ENCODE data around the gene TBCE.

The TBCE gene

GRCh38 chr1:235367000-235367908 lies at the start of gene TBCE:
TSS of gene TBCE (plus strand) at chr1:235367427. CDS start at chr1:235380050, 12,623 bp downstream.
- peak within 1 kb of the TSS; percentile 69 for H3K4me3 ChIP-seq (ENCODE audit: low read length)
- no peaks in the 10 kb centered on the region for H3K9me3 ChIP-seq (ENCODE audit: control insufficient read depth, low read depth, low read length)
- no peaks in the 10 kb centered on the region for H3K4me1 ChIP-seq (ENCODE audit: control insufficient read depth, low read depth, low read length)
- H3K36me3 ChIP-seq (ENCODE audit: control insufficient read depth, low read depth, low read length) = no peaks in the 10 kb centered on the region
- H3K27ac ChIP-seq (ENCODE audit: low read length) = peak within 1 kb of the TSS; percentile 2
- peak within 1 kb of the TSS; percentile 68 for H3K9ac ChIP-seq (ENCODE audit: low read length)
- H3K27me3 ChIP-seq (ENCODE audit: control insufficient read depth, insufficient read depth, low read length) = no peaks in the 10 kb centered on the region

DNA sequence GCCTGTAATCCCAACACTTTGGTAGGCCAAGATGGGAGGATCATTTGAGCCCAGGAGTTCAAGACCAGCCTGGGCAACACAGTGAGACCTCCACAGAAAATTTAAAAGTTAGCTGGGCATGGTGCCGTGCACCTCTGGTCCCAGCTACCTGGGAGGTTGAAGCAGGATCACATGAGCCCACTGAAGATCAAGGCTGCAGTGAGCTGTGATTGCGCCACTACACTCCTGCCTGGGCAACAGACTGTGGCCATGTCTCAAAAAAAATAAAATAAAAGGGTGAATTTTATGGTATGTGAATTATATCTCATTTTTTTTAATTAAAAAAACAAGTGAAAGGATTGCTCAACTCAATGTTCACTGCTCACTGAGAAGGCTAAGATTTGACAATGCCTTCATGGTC lies 48.0 kb upstream of the TBCE start:
- Histone ChIP-seq H3K27me3 (ENCODE audit: control insufficient read depth, insufficient read depth, low read length) (no peaks in the 10 kb centered on the region), H3K36me3 (ENCODE audit: control insufficient read depth, low read depth, low read length) (peaks cover 12% of the 10 kb centered on the region), H3K27ac (ENCODE audit: low read length) (no peak overlapping the region), H3K9me3 (ENCODE audit: control insufficient read depth, low read depth, low read length) (no peaks in the 10 kb centered on the region), H3K4me3 (ENCODE audit: low read length) (no peak overlapping the region), H3K4me1 (ENCODE audit: control insufficient read depth, low read depth, low read length) (no peaks in the 10 kb centered on the region), H3K9ac (ENCODE audit: low read length) (no peak overlapping the region)

DNA sequence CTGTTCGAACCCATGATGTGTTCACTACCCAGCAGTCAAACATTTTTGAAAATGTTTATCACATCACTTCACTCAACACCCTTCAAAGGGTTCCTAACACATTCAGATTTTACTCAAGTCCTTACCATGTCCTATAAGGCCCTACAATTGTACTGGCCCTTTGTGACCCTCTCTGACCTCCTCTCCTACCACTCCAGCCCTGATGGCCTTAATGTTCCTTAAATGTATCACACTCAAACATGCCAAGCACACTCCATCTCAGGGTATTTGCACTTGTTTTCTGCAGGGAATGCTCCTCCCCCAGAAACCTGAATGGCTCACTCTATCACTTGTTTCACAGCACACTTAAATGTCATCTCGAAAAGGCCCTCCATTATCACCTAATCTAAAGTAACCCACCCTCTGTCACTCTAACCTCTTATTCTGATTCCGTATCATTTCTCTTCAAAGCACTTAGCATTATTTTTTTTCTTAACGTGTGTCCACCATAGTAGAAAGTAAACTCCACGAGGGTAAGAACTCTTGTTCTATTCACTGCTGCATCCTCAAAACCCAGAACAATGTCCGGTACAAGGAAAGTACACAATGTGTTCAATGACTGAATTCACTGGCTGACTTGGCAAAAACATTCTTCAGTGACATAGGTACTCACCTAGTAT lies 46.6 kb upstream of the TBCE start:
- H3K4me1 ChIP-seq (ENCODE audit: control insufficient read depth, low read depth, low read length) = peaks cover 6% of the 10 kb centered on the region
- H3K27me3 ChIP-seq (ENCODE audit: control insufficient read depth, insufficient read depth, low read length) = no peaks in the 10 kb centered on the region
- H3K9ac ChIP-seq (ENCODE audit: low read length) = no peak overlapping the region
- H3K36me3 ChIP-seq (ENCODE audit: control insufficient read depth, low read depth, low read length) = peaks cover 17% of the 10 kb centered on the region
- H3K27ac ChIP-seq (ENCODE audit: low read length) = no peak overlapping the region
- H3K4me3 ChIP-seq (ENCODE audit: low read length) = no peak overlapping the region
- no peaks in the 10 kb centered on the region for H3K9me3 ChIP-seq (ENCODE audit: control insufficient read depth, low read depth, low read length)

GRCh38 chr1:235324296-235324695 lies 42.9 kb upstream of the TBCE start:
- Histone ChIP-seq H3K27ac (ENCODE audit: low read length) (no peak overlapping the region), H3K4me1 (ENCODE audit: control insufficient read depth, low read depth, low read length) (peaks cover 13% of the 10 kb centered on the region), H3K27me3 (ENCODE audit: control insufficient read depth, insufficient read depth, low read length) (no peaks in the 10 kb centered on the region), H3K9me3 (ENCODE audit: control insufficient read depth, low read depth, low read length) (no peaks in the 10 kb centered on the region), H3K9ac (ENCODE audit: low read length) (no peak overlapping the region), H3K4me3 (ENCODE audit: low read length) (peak overlapping the region; percentile 91), H3K36me3 (ENCODE audit: control insufficient read depth, low read depth, low read length) (peaks cover 9% of the 10 kb centered on the region)

GRCh38 chr1:235325139-235325538 lies 42.1 kb upstream of the TBCE start:
- H3K9ac ChIP-seq (ENCODE audit: low read length) = no peak overlapping the region
- peak overlapping the region; percentile 91 for H3K4me3 ChIP-seq (ENCODE audit: low read length)
- peaks cover 9% of the 10 kb centered on the region for H3K36me3 ChIP-seq (ENCODE audit: control insufficient read depth, low read depth, low read length)
- H3K27ac ChIP-seq (ENCODE audit: low read length) = no peak overlapping the region
- no peaks in the 10 kb centered on the region for H3K9me3 ChIP-seq (ENCODE audit: control insufficient read depth, low read depth, low read length)
- H3K27me3 ChIP-seq (ENCODE audit: control insufficient read depth, insufficient read depth, low read length) = no peaks in the 10 kb centered on the region
- peaks cover 16% of the 10 kb centered on the region for H3K4me1 ChIP-seq (ENCODE audit: control insufficient read depth, low read depth, low read length)

GRCh38 chr1:235325854-235326253 lies 41.4 kb upstream of the TBCE start:
- Histone ChIP-seq H3K36me3 (ENCODE audit: control insufficient read depth, low read depth, low read length) (peaks cover 9% of the 10 kb centered on the region), H3K27me3 (ENCODE audit: control insufficient read depth, insufficient read depth, low read length) (no peaks in the 10 kb centered on the region), H3K4me3 (ENCODE audit: low read length) (peak overlapping the region; percentile 91), H3K9me3 (ENCODE audit: control insufficient read depth, low read depth, low read length) (no peaks in the 10 kb centered on the region), H3K27ac (ENCODE audit: low read length) (no peak overlapping the region), H3K4me1 (ENCODE audit: control insufficient read depth, low read depth, low read length) (peaks cover 22% of the 10 kb centered on the region), H3K9ac (ENCODE audit: low read length) (peak overlapping the region; percentile 87)

- H3K27ac ChIP-seq (ENCODE audit: low read length) = peak overlapping the region; percentile 77
- H3K36me3 ChIP-seq (ENCODE audit: control insufficient read depth, low read depth, low read length) = peaks cover 9% of the 10 kb centered on the region
- H3K9me3 ChIP-seq (ENCODE audit: control insufficient read depth, low read depth, low read length) = no peaks in the 10 kb centered on the region
- no peaks in the 10 kb centered on the region for H3K27me3 ChIP-seq (ENCODE audit: control insufficient read depth, insufficient read depth, low read length)
- H3K9ac ChIP-seq (ENCODE audit: low read length) = peak overlapping the region; percentile 87
- H3K4me1 ChIP-seq (ENCODE audit: control insufficient read depth, low read depth, low read length) = peaks cover 28% of the 10 kb centered on the region
- H3K4me3 ChIP-seq (ENCODE audit: low read length) = peak overlapping the region; percentile 91
These were observed 40.3 kb upstream of the TBCE start for GRCh38 chr1:235326719-235327558.

- H3K9ac ChIP-seq (ENCODE audit: low read length) = peak within 1 kb of the TSS; percentile 88
- H3K9me3 ChIP-seq (ENCODE audit: control insufficient read depth, low read depth, low read length) = no peaks in the 10 kb centered on the region
- peak within 1 kb of the TSS; percentile 84 for H3K27ac ChIP-seq (ENCODE audit: low read length)
- H3K4me1 ChIP-seq (ENCODE audit: control insufficient read depth, low read depth, low read length) = peaks cover 28% of the 10 kb centered on the region
- H3K36me3 ChIP-seq (ENCODE audit: control insufficient read depth, low read depth, low read length) = peaks cover 9% of the 10 kb centered on the region
- H3K4me3 ChIP-seq (ENCODE audit: low read length) = peak within 1 kb of the TSS; percentile 91
- no peaks in the 10 kb centered on the region for H3K27me3 ChIP-seq (ENCODE audit: control insufficient read depth, insufficient read depth, low read length)
These were observed 39.5 kb upstream of the TBCE start, which contains the start of gene ARID4B for GRCh38 chr1:235327559-235328270. TSS of gene ARID4B (minus strand) at chr1:235328179. CDS start at chr1:235326919, 1,260 bp downstream.

GRCh38 chr1:235328271-235329138 lies 38.7 kb upstream of the TBCE start, which contains the start of gene GGPS1:
TSS of gene GGPS1 (plus strand) at chr1:235328570. CDS start at chr1:235335265, 6,695 bp downstream.
- Histone ChIP-seq H3K36me3 (ENCODE audit: control insufficient read depth, low read depth, low read length) (peaks cover 9% of the 10 kb centered on the region), H3K27me3 (ENCODE audit: control insufficient read depth, insufficient read depth, low read length) (no peaks in the 10 kb centered on the region), H3K9ac (ENCODE audit: low read length) (peak within 1 kb of the TSS; percentile 88), H3K27ac (ENCODE audit: low read length) (peak within 1 kb of the TSS; percentile 84), H3K4me3 (ENCODE audit: low read length) (peak within 1 kb of the TSS; percentile 91), H3K9me3 (ENCODE audit: control insufficient read depth, low read depth, low read length) (no peaks in the 10 kb centered on the region), H3K4me1 (ENCODE audit: control insufficient read depth, low read depth, low read length) (peaks cover 28% of the 10 kb centered on the region)

All from iPS-18a (cell line).